Ovary (tissue), 9 donors: Measurements from ENCODE around the gene CCDC81. TPM values are rescaled to one million over a fixed set of nuclear protein-coding genes. Genes with fewer than 3 reads are reported as not detected.

Experiments
- DNase-seq, 5 donors: peaks; one replicate each; pipeline ENCODE4 v3.0.0-alpha.2; 2019 to 2020
- H3K27ac ChIP-seq, 2 donors: fragments of 200-600 bp; one replicate each; pipeline versions ENCODE4 v1.5.1 to v1.8.0; 2019 to 2022
- H3K27me3 ChIP-seq: fragments of 200-600 bp; one replicate; pipeline ENCODE4 v1.8.0; 2022
- H3K36me3 ChIP-seq: fragments of 200-600 bp; sonication (generic); one replicate; pipeline ENCODE4 v1.5.1; 2019
- H3K4me1 ChIP-seq: one replicate; pipeline ENCODE4 v1.8.1; 2013; ENCODE audit warnings: mild to moderate bottlenecking, moderate library complexity; ENCODE audit not compliant: insufficient read depth
- H3K4me3 ChIP-seq: fragments of 200-600 bp; sonication (generic); one replicate; pipeline ENCODE4 v1.5.1; 2017
- H3K9me3 ChIP-seq, 2 donors: fragments of 200-600 bp in 1 of 2; sonication (generic) in 1 of 2; one replicate each; pipeline versions ENCODE4 v1.5.1 to v1.8.1; 2013 to 2019; ENCODE audit warnings: mild to moderate bottlenecking in 1 of 2, moderate library complexity in 1 of 2
- CTCF ChIP-seq, 3 donors: fragments of 450-650 bp in 2 of 3; fragments of 200-600 bp in 1 of 3; IDR thresholded peaks; one replicate each; pipeline versions ENCODE4 v1.5.1 to v1.8.0; 2016 to 2022; ENCODE audit warnings: antibody characterized with exemption in 3 of 3, mild to moderate bottlenecking in 1 of 3
- EP300 ChIP-seq: sonication (generic); formaldehyde crosslinking; IDR thresholded peaks from one replicate; pipeline ENCODE4 v1.6.1; 2017; ENCODE audit warnings: antibody characterized with exemption
- POLR2A ChIP-seq: fragments of 450-650 bp; IDR thresholded peaks from one replicate; pipeline ENCODE4 v1.6.1; 2017; ENCODE audit warnings: antibody characterized with exemption, mild to moderate bottlenecking, moderate library complexity
- WGBS, 3 donors: extraction: QIAGEN DNeasy Blood & Tissue Kit in 1 of 3; methylation state at CpG; one replicate each; pipeline versions ENCODE4 v1.1.5 to v1.1.7; 2013 to 2017; 5-methylcytosine and 5-hydroxymethylcytosine counted together
- intact Hi-C, 4 donors: fragments of 100-400 bp; cut with DNase I; formaldehyde crosslinking; loops; one replicate each; pipeline versions ENCODE4 v1.11.0 to v1.15.1; 2022 to 2023
- polyA plus RNA-seq, 2 donors: library from polyadenylated mRNA; stranded (reverse); fragments of 200-250 nt in 1 of 2; fragments of 350-450 nt in 1 of 2; fragmentation: Illumina TruSeq in 1 of 2; extraction: RNeasy Lipid Tissue Mini Kit (QIAGEN cat#74804) in 1 of 2; gene quantifications; one replicate each; pipeline ENCODE4 v1.2.3, GENCODE V29; 2013 to 2014
- total RNA-seq, 7 donors: library from RNA; depleted of rRNA in 2 of 7; stranded (reverse); fragments of >200 nt in 2 of 7; fragmentation: NEBNext Ultra II Directional in 3 of 7; extraction: Animal tissue kit (Norgen Biotek cat#: 25700) in 3 of 7; gene quantifications; one replicate each; pipeline versions ENCODE4 v1.1.0 to v1.2.4, GENCODE V29; 2016 to 2023
- donor health status: DM: no; HTN: no; CAD: no; lungs with moderate emphysema.
- donor health status: DM: no; HTN: no; CAD: no.
- donor health status: Bipolar disorder and iron deficiency.
- donor health status: DM: yes; HTN: yes; CAD: no.
- donor health status: DM: no; HTN: no; CAD: no.
- donor health status: DM: yes; HTN: yes; CAD: no.

CCDC81 gene
- total and polyA plus RNA-seq, 9 donors, result 0.36 to 9.5 (median 1.9) TPM

GRCh38 chr11:86449993-86450629, 75.4 kb downstream of the CCDC81 start:
- no peak for DNase-seq
- no peaks in the 10 kb centered on the region for H3K27me3 ChIP-seq
- H3K9me3 ChIP-seq, result no peaks in the 10 kb centered on the region
- H3K27ac ChIP-seq, result no peak overlapping the region
- H3K36me3 ChIP-seq, result no peaks in the 10 kb centered on the region
- H3K4me3 ChIP-seq, result no peak overlapping the region
- 77 to 89% (median 80%) methylated on average over 5 of the region's 5 CpGs for WGBS, 3 donors
- intact Hi-C loops, result loop anchor here in 3 of 4 donors (10.0 kb wide), 3 partner anchors 135 to 455 kb away; no protein-coding TSS in a partner anchor
- H3K4me1 ChIP-seq, result no peaks in the 10 kb centered on the region
- no peak for TF ChIP-seq CTCF (IDR thresholded peaks at IDR 0.05)
- no peak for TF ChIP-seq EP300
- no peak for TF ChIP-seq POLR2A

GRCh38 chr11:86453290-86454030, 78.8 kb downstream of the CCDC81 start:
- 85 to 91% (median 89%) methylated on average over 2 of the region's 2 CpGs for WGBS, 3 donors
- Histone ChIP-seq H3K4me1 (peaks cover 2% of the 10 kb centered on the region), H3K27ac (no peak overlapping the region), H3K27me3 (no peaks in the 10 kb centered on the region), H3K4me3 (no peak overlapping the region), H3K36me3 (no peaks in the 10 kb centered on the region), H3K9me3 (no peaks in the 10 kb centered on the region)
- TF ChIP-seq CTCF (IDR thresholded peaks at IDR 0.05) (no peak), EP300 (no peak), POLR2A (no peak)
- no peak for DNase-seq
- intact Hi-C loops, result loop anchor here in 1 of 4 donors (10.0 kb wide), 2 partner anchors 131 to 451 kb away; no protein-coding TSS in a partner anchor

- TF ChIP-seq EP300 (no peak), POLR2A (no peak), CTCF (IDR thresholded peaks at IDR 0.05) (peak; percentile 83 to 91 (median 84))
- no peak overlapping the region for H3K27ac ChIP-seq
- H3K4me3 ChIP-seq, result no peak overlapping the region
- 13 to 16% (median 14%) methylated on average over 9 of the region's 9 CpGs for WGBS, 3 donors
- H3K27me3 ChIP-seq, result no peaks in the 10 kb centered on the region
- no peaks in the 10 kb centered on the region for H3K9me3 ChIP-seq
- intact Hi-C loops, result loop anchor here (2.0 to 10.0 kb wide), 6 partner anchors 128 to 448 kb away; partner anchors contain the start of gene PRSS23 (in 1 of the 4)
- H3K4me1 ChIP-seq, result peaks cover 13% of the 10 kb centered on the region
- H3K36me3 ChIP-seq, result no peaks in the 10 kb centered on the region
- DNase-seq, result peak; percentile 82 to 92 (median 88)
Observed at GRCh38 chr11:86456075-86456939, 81.6 kb downstream of the CCDC81 start.
